ENCODE measurements around the gene CELF2.
"Not testable (repeated sequence)": the region's sequence is repeated elsewhere in the genome, so short reads cannot be mapped to it uniquely, and the experiment has no call there.

Gene CELF2

DNA sequence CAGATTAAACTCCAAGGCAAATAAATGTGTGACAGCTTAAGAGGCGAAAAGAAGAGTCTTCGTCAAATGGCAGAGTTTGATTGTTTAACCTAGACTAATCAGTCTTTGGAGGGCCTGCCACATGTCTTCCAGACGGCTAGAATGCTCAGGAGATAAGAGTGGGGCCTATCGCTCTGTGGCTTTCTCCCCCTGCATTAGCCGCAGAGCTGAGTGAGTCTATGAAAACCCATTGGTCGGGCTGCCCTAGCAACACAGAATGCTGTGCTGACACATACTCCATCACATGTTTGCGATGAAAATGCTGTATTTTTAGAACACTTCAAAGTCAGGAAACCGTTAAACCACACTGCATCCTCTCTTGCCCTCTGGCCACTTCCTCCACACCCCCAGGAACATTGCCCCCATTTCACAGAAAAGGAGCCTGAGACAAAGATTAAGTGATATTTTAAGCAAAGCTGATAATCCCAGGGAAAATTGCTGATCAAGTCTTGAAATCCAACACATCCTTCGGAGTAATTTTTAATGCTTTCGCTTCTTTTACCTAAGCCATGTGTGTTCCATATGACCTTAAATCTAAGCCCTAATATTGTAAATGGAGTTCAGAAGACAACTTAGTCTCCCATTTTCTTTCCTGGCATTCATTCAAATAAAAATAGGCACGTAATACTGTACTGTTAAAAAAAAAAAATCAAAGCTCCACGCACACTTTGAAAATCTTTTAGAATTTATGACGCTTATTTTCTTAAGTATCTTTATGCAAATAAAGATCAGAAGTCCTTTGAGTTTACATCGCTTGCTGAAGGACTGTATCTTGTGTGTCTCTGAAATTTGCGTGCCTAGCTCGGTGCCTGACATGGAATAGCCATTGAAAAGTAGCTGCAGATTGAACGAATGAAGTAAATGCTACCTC is 161.2 kb downstream of the CELF2 start:
- peak; percentile 76 to 80 for DNase-seq

DNA sequence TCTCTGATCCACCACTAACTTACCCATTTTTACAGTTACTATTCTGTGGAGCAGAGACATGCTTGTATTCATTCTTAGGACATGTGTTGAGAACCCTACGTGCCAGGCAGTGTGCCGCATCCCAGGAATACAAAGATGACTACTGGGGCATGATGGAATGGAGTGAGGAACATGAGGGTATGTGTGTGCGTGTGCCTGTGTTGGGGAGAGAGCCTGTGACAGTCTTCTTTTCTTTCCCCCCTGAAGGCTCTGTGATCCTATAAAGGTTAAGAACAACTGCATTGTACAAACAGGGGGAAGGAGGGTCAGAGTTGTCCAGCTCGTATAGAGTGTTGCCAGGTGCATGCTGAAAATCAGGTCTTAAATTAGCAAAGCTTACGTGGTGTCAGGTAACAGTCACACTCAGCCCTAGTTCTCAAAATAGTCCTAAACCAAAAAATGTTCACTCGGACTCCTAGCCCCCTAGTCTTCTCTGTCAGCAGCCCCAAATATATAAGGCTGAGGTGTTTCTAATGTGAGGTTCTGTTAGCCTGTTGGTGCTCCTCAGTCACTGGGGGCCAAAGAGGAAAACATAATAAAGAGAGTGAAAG is 161.9 kb downstream of the CELF2 start:
- no peak for DNase-seq

DNA sequence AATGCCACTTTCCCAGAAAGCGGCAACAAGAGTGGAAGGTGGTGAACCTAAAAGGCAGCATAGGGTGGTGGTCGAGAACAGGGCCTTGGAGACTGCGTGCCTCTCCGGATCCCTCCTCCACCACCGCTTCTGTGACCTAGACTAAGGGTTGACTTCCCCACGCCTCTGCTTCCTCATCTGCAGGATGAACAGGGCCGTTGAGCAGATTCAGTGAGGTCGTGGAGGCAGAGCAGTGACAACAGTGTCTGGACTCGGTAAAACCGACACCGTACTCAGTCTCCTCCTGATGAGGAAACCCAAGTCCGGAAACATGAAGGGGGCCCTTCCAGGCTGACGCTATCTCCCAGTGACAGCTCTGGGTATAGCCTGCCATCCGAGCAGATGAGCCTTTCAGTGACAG is 162.6 kb downstream of the CELF2 start:
- DNase-seq = peak; percentile 61 to 63

DNA sequence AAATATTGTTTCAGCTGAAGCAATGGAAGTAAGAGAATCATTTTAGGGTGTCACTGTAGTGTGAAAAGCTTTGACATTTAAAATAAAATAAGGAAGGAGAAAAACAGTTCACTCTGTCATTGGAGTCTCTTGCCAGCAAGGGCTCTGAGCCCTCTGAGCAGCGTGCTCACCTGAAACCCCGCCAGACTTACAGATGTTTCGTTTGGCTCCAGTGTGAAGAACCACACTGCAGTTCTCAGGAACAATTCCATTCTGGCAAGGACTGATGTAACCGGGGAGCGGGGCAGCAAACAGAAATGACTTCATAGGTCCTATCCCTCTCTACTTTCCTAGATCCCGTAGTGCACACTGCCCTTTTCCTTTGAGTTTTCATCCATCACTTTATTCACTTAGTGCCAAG is 164.3 kb downstream of the CELF2 start:
- DNase-seq = no peak

DNA sequence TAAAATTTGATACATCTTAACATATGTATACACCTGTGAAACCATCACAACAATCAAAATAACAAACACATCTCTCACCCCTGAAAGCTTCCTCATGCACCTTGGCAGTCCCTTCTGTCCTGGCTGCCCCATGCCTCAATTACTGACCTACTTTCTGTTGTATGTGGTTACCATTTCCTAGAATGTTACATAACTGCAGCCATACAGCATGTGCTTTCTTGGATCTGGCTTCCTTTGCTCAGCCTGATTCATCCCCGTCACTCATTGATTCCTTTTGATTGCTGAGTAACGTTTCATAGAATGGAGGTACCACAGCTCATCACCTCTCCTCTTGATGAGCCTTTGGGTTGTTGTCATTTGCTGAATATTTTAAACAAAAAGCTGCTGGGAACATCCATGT is 165.3 kb downstream of the CELF2 start:
- no peak for DNase-seq

DNA sequence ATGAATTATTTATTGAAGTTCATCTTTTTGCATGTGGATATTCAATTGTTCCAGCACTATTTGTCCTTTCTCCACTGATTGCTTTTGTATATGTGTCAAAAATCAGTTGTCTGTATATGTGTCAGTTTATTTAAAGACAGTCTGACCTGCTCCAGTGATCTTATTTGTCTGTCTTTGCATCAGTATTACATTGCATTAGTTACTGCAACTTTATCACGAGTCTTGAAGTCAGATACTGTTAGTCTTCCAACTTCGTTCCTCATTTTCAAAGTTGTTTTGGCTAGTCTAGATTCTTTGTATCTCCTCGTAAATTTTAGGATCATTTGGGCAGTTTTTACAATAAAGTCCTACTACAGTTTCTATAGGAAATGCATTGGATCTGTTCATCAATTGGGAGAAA is 166.4 kb downstream of the CELF2 start:
- no peak for DNase-seq

DNA sequence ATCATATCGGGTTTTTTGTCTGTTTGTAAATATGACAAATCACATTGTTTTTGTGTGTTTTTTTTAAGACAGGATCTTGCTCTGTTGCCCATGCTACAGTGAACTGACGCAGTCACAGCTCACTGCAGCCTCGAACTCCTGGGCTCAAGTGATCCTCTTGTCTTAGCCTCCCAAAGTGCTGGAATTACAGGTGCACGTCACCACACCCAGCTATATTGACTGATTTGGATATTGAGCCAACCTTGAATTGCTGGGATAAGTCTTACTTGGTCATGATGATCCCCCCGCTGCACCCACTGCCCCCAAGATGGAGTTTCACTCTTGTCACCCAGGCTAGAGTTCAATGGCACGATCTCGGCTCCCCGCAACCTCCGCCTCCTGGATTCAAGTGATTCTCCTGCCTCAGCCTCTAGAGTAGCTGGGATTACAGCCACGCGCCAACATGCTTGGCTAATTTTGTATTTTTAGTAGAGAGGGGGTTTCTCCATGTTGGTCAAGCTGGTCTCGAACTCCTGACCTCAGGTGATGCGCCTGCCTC is 167.5 kb downstream of the CELF2 start:
- DNase-seq = not testable (repeated sequence)

DNA sequence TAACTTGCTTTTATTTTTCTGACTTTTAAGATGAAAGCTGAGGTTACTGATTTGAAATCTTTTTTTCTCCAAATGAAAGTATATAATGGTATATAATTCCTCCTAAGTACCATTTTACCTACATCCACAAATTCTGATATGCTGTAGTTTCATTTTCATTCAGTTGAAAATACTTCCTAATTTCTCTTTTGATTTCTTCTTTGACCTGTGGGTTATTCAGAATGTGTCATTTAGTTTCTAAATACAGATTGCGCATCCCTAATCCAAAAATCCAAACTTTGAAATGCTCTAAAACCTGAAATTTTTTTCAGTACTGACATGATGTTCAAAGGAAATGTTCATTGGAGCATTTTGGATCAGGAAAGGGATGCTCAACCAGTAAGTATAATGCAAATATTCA is 168.7 kb downstream of the CELF2 start:
- no peak for DNase-seq

DNA sequence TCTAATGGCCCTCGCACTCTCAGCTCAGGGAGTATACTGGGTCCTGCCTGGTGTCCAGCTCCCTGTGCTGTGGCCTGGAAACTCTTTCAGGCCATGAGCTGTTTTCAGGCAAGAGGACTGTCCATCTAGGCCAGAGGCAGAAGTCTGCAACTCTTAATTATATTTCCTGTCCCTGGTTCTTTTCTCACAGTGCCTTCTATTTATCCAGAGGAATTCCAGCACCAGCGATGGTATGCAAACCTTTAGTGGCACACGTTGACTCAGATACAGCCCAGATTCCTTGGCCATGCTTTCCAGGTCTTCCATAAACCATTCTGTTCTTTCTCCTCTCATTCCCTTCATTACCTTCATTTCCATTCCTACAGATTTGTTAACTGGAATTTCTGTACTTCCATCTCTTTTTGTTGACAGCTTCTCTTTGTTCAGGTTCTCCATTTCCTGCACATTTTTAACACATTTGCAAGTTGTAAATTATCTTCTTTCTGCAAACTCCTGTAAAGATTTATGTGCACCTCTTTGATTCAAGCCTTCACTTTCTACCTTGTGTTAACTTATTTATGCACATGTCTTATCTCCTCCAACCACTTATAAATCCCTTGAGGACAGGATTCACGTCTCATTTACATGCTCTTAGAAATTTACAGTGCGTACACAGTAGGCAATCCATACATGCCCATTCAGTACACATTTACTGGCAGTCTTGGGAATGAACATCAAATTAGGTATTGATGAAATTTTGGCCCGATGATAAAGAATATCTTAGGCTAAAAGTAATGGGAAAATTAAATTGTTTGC is 172.1 kb downstream of the CELF2 start:
- DNase-seq = no peak

DNA sequence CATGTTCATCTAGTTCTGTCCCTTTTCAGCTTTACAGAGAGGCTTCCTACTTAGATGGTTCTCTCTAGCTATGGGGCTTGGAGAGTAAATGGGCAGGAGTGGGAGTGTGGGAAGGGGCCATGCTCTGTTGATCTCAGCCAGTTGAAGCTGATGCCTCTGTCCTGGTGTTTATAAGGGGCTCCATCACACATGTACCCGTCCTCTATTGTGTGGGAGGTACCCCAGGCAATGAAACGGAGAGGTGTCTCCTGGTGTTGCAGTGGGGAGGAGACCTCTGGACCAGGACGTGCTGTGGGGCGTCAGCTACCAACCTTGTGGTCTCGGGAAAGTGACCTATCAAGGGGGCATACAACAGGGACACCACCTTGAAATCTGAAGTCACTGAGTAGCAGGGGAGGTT is 173.5 kb downstream of the CELF2 start:
- DNase-seq = no peak

DNA sequence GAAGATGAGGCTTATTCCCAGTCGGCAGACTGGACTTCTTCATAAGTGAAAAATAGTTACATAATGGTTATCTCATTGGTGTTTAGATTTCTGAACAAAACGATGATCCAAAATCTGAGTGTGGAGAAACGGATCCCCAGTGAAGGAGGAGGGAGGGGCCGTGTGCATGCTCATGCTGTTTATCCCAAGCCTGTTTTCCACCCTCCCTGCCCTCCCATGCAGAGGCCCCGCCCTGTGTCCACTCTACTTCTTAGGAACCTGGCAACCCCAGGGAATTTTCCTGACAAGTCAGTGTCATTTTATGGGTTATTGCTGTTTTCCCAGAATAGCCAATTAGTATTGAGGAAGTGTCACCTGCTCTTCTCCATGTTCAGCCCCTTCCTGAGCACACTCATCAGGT is 174.0 kb downstream of the CELF2 start:
- no peak for DNase-seq

DNA sequence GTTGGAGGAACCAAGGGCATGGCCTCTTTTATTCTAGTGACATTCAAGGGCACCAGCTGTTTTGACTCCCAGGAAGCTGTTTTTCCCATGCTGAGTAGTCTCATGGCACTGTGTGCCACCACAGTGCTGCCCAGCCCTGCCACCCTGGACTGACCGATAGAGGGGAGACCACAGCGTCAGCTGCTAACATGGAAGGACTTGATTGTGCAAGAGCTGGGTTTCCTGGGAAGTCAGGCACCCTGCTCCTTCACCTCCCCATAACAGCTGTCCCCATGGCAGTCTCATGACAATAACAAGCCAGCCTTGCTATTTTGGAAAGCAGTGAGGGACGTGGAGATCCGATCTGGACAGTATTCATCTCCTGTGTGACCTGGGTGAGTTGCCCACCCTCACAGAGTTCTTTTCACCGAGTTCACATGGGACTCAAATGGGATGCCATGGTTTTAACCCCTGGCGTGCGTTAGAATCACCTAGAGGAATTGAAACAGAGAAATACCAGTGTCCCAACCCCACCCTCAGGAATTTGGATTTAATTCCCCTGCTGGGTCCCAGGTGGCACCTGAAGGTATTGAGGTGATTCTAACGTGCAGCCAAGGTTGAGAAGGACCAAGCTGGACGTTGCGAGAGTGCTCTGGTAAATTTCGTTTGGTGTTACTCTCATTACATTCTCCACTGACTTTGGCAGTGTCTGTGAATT is 174.8 kb downstream of the CELF2 start:
- DNase-seq = no peak

DNA sequence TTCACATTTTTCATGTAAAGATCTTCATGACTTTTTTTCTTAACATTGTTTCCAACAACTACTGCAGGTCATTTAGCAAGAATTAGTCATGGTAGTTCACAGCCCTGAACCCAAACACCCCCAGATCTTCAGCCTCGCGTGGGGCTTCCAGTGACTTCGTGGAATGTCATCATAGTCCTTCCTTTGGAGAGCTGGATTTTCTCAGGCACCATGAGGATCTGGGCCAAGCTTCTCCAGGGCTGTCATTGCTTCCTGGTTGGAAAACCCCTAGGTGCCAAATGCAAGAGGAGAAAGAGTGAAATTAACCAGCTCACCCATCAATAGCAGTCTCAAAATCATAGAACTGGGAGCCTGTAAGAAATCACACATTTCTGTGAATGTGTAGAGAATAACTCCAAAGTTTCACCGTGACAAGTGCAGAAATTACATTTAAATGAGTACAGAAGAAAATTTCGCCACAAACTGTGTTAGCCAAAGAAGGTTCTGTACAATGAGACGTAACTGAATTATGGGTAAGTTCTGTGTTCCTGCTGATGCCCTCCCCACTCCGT is 175.4 kb downstream of the CELF2 start:
- DNase-seq = no peak

DNA sequence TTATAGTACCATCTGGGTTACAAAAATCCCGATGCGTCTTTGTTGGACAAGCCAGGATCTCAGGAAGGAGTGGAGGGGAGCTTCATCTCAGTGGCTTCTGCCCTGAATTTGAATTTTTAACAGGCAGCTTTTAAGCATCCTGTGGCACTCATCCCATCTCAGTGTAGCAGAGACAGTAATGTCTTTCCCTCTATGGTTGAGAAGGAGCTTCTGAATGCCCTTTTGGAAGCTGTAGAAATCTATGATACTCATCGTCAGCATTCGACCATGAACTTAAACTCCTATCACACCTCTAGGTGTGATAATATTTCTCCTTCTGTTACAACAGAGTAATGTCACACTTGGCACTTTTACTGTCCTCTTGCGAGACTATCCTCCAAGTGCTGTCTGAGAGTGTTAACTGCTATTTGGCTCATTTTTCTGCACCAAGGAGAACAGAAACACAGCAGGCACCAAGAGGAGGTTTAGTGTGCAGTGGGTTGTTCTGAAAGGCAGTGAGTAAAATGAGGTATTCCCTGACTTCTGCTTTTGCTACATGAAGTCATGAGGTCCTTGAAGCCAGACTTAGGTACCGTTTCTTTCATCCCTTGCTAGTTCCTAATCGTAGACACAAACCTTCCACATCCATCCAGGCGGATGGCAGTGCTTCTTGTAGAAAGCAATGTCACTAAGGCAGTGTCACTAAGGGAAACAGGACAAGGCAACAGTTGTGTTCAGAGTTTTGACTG is 177.4 kb downstream of the CELF2 start:
- no peak for DNase-seq

DNA sequence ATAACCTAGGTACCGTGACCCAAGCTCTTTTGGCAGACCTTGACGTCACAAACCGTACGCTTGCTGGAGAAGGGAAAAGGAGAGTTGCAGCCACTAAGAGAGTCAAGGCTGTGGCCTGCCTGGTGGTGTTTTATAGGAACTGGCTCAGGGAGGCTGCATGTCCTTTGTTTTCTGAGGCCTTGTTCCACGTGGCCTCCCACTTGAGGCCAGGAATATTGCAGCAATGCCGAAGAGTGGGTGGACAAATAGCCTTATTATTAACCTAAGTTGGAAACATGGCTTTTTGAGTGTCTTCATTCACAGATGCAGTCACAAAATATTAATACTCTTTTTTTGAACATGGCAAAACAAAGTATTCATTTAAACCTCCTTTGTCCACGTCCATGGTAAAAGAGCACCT is 178.0 kb downstream of the CELF2 start:
- DNase-seq = no peak

DNA sequence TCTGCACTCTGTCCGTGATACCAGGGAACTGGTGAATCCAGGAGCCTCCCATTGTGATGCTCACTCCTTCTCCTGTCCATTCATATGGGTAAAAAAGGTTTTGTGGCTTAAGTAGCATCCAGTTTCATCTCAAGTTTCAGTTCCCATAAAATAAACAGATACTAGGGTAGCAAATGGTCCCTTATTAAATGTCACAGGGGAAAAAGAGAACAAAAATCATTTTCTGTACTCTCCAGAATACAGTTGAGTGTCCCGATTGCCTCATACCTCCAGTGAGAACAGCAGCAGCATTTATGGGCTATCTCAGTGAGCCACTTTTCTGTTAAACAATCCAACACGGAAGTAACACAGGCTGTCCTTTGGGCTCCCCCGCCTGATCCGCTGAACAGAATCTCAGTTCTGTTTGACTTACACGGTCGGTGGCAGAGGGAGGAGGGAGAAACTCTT is 179.6 kb downstream of the CELF2 start:
- DNase-seq = no peak

DNA sequence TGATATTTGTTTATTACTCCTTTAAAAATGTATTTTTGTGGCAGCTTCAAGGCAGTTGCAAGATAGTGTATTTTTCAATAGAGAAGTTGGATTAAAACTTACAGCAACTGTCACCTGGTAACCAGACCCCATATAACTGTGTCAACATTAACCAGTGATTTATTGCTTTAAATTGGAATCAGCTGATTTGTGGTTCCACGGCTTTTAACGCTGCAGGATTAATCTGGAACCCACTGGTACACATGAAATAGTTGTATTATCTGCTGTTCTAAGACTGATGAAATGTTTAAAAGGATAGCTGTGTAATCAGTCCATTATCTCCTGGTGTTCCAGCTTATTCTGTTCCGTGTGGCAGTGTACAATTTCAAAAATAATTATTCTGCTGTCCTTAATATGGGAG is 180.2 kb downstream of the CELF2 start:
- DNase-seq = no peak

DNA sequence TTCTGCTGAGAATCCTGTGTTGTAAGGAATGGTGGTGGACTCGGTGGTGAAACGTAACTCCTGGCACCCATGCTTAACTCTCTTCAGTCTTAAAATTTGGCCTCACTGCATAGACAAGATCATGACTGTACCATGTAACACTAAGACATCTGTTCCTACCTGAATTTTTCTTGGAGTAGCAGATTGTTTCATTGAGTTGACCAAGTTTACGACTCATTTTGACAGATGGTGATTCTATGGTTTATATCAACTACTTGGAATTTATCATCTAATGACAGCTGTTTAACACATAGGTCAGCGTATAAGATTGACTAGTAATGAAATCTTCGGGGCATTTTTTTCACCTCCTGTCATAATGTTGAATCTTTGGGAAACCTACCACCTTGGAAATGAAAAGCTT is 184.2 kb downstream of the CELF2 start:
- no peak for DNase-seq

DNA sequence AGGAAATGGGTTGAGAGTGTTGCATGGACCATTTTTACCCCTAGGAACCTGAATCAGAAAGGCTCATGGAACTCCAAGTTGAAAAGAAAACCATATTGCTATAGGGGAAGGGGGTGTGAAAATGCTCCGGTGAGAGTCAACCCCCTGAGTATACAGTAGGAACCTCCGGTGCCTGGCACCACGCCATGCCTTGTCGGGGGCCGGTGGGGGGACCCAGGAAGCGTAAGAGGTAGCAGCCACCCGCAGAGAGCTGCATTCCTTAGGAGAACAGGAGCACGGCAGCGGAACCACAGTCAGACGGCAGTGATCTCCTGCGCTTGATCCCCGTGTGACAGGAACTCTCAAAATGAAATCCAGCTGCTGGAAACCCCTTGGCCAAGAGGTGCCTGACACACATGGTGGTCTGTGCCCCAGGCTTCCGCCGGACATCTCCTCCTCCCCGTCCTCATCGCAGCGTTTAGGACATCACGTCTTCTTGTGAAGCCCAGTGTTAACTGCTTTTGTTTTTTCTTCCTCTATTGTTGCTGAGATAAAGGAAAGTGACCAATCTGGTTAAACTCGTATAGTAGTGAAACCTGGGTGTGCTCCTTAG is 186.8 kb downstream of the CELF2 start:
- DNase-seq = no peak

DNA sequence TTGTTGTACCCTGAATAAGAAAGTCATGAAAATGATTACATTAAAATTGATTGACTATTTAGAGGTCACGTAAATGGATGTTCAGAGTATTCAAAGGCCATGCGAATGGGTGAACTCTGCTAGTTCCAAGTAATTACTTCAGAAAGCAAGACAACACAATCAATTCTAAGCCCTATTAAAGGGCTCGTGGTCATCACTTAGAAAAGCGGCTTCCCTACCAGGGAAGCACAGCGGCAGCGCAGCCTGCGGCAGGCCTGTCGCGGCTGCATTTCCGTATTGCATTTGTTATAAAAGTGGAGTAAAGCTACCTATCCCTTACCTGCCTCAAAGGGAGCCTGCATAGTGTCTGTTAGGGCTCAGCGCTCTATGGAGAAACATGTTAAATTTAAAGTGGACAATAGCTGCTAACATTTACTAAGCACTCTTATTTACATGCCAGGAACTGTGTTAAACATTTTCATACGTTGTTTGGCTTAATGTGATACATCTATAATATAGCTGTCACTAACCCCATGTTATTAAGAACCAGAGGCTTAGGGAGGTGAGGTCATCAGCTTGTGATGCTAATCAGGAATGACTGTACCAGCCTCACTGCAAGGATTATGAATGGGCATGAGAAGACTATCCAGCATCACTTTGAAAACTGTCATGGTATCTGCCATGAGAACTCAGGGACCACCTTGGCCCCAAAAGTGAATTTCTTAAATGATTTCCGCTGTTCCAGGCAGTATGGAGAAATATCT is 187.5 kb downstream of the CELF2 start:
- DNase-seq = no peak
